Stimulated activated naive B cell treated with anti-CD40 and anti-IgM and Interleukin-4, amounts not matched to agents 10 μg/mL and 1 μg/mL and 100 μg/mL, for 72 hours (primary cell): ENCODE results near the gene NR1H3.
"Not testable (repeated sequence)": the region's sequence is repeated elsewhere in the genome, so short reads cannot be mapped to it uniquely, and the experiment has no call there.

Source experiments
- ATAC-seq, 2 donors: fragments of 150-1000 bp; cut with Tn5 transposase; replicated peaks; 2 replicates each; pipeline ENCODE4 v1.10.0; 2021; ENCODE audit warnings: moderate library complexity in 1 of 2
- DNase-seq: peaks from one replicate; pipeline ENCODE4 v3.0.0; 2021
- H3K27ac Mint-ChIP-seq: one replicate; pipeline ENCODE4 v1.8.0; 2022; ENCODE audit warnings: mild to moderate bottlenecking, mixed read lengths
- H3K27me3 Mint-ChIP-seq, 2 donors: one replicate each; pipeline ENCODE4 v1.8.0; 2022; ENCODE audit warnings: mixed read lengths in 2 of 2
- H3K36me3 Mint-ChIP-seq, 2 donors: one replicate each; pipeline ENCODE4 v1.8.0; 2022; ENCODE audit warnings: mixed read lengths in 2 of 2, mild to moderate bottlenecking in 1 of 2
- H3K4me1 Mint-ChIP-seq, 2 donors: one replicate each; pipeline ENCODE4 v1.8.0; 2022; ENCODE audit warnings: mixed read lengths in 2 of 2, mild to moderate bottlenecking in 1 of 2
- H3K4me3 Mint-ChIP-seq, 2 donors: one replicate each; pipeline ENCODE4 v1.8.0; 2022; ENCODE audit warnings: mild to moderate bottlenecking in 2 of 2, mixed read lengths in 2 of 2, moderate library complexity in 1 of 2
- H3K9me3 Mint-ChIP-seq, 2 donors: one replicate each; pipeline ENCODE4 v1.8.0; 2022; ENCODE audit warnings: mixed read lengths in 2 of 2, mild to moderate bottlenecking in 1 of 2

NR1H3 gene

DNA sequence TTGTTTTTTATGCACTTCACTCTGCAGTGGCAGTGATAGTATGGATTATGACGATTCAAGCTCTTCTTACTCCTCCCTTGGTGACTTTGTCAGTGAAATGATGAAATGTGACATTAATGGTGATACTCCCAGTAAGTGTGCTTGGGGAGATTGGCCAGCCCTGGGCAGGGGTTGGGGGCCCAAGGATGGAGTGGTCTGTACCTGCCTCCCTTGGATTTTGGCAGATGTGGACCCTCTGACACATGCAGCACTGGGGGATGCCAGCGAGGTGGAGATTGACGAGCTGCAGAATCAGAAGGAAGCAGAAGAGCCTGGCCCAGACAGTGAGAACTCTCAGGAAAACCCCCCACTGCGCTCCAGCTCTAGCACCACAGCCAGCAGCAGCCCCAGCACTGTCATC is 26.4 kb downstream of the NR1H3 start:
- Mint-ChIP-seq H3K4me1 (no peaks in the 10 kb centered on the region), H3K4me3 (no peak overlapping the region), H3K36me3 (peaks cover 38 to 59% of the 10 kb centered on the region in 2 donors), H3K27ac (no peak overlapping the region), H3K27me3 (no peaks in the 10 kb centered on the region), H3K9me3 (no peaks in the 10 kb centered on the region)
- DNase-seq (no peak), ATAC-seq (no peak)

DNA sequence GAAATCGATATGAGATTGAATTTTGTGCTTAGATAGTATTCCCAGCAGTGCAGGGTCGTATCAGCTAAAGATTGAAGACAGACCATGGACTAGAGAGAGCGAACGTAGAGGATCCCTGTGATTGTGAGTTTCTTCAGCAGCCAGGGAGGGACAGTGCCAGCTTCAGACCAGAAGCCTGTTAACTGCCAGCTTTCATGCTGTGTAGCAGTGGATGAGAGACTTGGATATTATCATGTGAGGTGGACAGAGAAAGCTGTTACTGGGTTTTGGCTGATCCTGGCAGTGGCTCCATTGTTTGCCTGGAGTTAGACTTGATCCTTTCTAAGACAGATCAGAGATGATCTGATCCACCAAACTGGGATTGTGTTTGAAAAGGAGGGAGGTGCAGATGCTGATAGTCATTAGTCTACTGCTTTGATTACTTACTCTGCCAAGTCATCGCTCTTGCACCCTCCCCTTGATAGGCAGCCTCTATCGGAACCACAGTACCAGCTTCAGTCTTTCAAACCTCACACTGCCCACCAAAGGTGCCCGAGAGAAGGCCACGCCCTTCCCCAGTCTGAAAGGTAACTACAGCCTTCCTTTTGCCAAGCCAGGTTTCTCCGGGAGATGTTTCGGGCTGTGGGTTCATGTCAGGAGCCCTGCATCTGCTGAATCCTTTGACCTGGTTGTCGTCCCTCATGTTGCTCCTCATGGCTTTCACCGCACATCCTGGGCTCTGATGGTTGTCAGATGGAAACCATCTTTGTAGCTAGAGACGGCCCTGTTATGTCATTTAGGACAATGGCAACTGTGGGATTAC is 28.4 kb downstream of the NR1H3 start:
- peaks cover 53 to 67% of the 10 kb centered on the region in 2 donors for H3K36me3 Mint-ChIP-seq
- H3K4me1 Mint-ChIP-seq, result no peaks in the 10 kb centered on the region
- no peaks in the 10 kb centered on the region for H3K27me3 Mint-ChIP-seq
- H3K4me3 Mint-ChIP-seq, result no peak overlapping the region
- DNase-seq (no peak), ATAC-seq (no peak)
- H3K9me3 Mint-ChIP-seq, result no peaks in the 10 kb centered on the region
- H3K27ac Mint-ChIP-seq, result peak overlapping the region; percentile 37

DNA sequence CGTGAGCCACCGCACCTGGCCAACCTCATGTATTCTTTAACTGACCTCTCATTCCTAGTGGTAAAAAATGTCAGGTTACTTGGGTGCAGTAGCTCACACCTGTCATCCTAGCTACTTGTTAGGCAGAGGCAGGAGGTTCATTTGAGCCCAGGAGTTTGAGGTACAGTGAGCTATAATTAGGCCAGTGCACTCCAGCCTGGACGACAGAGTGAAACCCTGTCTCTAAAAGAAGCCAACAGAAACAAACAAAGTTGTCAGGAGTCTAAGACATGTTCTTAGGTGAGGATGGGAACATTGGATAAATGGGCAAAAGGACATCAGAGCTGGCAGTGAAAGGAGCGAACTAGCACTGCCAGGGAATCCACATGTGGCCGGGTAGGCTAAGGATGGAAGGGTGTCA is 30.3 kb downstream of the NR1H3 start:
- Mint-ChIP-seq H3K4me3 (no peak overlapping the region), H3K27me3 (no peaks in the 10 kb centered on the region), H3K27ac (no peak overlapping the region), H3K9me3 (no peaks in the 10 kb centered on the region), H3K4me1 (no peaks in the 10 kb centered on the region), H3K36me3 (peaks cover 58 to 77% of the 10 kb centered on the region in 2 donors)
- no peak for ATAC-seq
- no peak for DNase-seq

DNA sequence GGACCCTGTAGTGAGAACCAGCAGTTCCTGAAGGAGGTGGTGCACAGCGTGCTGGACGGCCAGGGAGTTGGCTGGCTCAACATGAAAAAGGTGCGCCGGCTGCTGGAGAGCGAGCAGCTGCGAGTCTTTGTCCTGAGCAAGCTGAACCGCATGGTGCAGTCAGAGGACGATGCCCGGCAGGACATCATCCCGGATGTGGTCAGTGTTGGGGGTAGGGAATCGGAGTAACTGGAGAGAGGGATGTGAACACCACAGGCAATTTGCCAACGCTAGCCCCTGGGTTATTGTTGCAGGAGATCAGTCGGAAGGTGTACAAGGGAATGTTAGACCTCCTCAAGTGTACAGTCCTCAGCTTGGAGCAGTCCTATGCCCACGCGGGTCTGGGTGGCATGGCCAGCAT is 32.1 kb downstream of the NR1H3 start:
- H3K4me1 Mint-ChIP-seq, result no peaks in the 10 kb centered on the region
- no peaks in the 10 kb centered on the region for H3K27me3 Mint-ChIP-seq
- no peak overlapping the region for H3K4me3 Mint-ChIP-seq
- DNase-seq (no peak), ATAC-seq (no peak)
- H3K9me3 Mint-ChIP-seq, result no peaks in the 10 kb centered on the region
- peaks cover 56 to 73% of the 10 kb centered on the region in 2 donors for H3K36me3 Mint-ChIP-seq
- H3K27ac Mint-ChIP-seq, result no peak overlapping the region

GRCh38 chr11:47295385-47295784 is 37.6 kb downstream of the NR1H3 start:
- DNase-seq (no peak), ATAC-seq (no peak)
- H3K36me3 Mint-ChIP-seq, result peaks cover 63 to 71% of the 10 kb centered on the region in 2 donors
- no peak overlapping the region for H3K4me3 Mint-ChIP-seq
- no peaks in the 10 kb centered on the region for H3K4me1 Mint-ChIP-seq
- no peaks in the 10 kb centered on the region for H3K27me3 Mint-ChIP-seq
- H3K27ac Mint-ChIP-seq, result no peak overlapping the region
- H3K9me3 Mint-ChIP-seq, result peaks cover 0 to 9% of the 10 kb centered on the region in 2 donors

DNA sequence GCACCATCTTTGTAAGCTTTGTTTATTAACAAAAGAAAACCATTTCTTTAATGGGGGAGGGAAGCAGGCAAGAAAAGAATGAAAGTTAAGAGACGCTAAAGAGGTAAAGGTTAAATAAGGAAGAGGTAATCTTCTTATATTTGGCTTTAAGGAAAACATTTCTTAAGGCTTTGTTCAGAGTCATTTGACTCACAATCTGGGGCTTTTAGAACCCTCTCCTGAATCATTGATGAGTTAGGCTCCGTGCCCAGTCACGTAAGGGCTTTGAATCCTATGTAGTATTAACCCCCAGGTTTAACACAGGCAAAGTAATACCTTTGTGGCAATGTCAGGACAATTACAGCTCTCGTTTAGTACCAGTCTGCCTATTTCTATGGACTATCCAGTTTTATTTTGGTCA is 38.2 kb downstream of the NR1H3 start:
- Mint-ChIP-seq H3K4me1 (no peaks in the 10 kb centered on the region), H3K36me3 (peaks cover 61 to 71% of the 10 kb centered on the region in 2 donors), H3K27me3 (no peaks in the 10 kb centered on the region), H3K9me3 (peaks cover 0 to 9% of the 10 kb centered on the region in 2 donors), H3K27ac (no peak overlapping the region), H3K4me3 (no peak overlapping the region)
- ATAC-seq (no peak), DNase-seq (no peak)

- Mint-ChIP-seq H3K27me3 (no peaks in the 10 kb centered on the region), H3K4me3 (no peak overlapping the region), H3K9me3 (peaks cover 6 to 14% of the 10 kb centered on the region in 2 donors), H3K4me1 (no peaks in the 10 kb centered on the region), H3K27ac (no peak overlapping the region), H3K36me3 (peaks cover 71 to 78% of the 10 kb centered on the region in 2 donors)
- no peak for ATAC-seq
- no peak for DNase-seq
Observed at GRCh38 chr11:47299078-47299477, 41.3 kb downstream of the NR1H3 start.

DNA sequence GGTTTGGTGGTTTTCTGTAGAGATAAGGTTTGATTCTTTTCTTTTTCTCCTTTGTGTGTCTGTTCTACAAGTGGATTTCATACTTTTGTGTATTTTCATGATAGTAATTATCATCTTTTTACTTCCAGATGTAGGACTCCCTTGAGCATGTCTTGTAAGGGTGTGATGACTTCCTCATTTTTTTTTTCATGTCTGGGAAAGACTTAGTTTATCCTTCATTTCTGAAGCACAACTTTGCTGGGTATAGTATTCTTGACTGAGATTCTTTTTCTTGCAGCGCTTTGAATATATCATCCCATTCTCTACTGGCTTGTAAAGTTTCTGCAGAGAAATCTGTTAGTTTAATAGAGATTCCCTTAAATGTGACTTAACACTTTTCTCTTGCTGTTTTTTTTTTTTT is 45.1 kb downstream of the NR1H3 start:
- Mint-ChIP-seq H3K27ac (no peak overlapping the region), H3K27me3 (no peaks in the 10 kb centered on the region), H3K4me3 (no peak overlapping the region), H3K9me3 (peaks cover 6 to 14% of the 10 kb centered on the region in 2 donors), H3K36me3 (peaks cover 65 to 79% of the 10 kb centered on the region in 2 donors), H3K4me1 (peaks cover 1 to 5% of the 10 kb centered on the region in 2 donors)
- no peak for DNase-seq
- no peak for ATAC-seq

DNA sequence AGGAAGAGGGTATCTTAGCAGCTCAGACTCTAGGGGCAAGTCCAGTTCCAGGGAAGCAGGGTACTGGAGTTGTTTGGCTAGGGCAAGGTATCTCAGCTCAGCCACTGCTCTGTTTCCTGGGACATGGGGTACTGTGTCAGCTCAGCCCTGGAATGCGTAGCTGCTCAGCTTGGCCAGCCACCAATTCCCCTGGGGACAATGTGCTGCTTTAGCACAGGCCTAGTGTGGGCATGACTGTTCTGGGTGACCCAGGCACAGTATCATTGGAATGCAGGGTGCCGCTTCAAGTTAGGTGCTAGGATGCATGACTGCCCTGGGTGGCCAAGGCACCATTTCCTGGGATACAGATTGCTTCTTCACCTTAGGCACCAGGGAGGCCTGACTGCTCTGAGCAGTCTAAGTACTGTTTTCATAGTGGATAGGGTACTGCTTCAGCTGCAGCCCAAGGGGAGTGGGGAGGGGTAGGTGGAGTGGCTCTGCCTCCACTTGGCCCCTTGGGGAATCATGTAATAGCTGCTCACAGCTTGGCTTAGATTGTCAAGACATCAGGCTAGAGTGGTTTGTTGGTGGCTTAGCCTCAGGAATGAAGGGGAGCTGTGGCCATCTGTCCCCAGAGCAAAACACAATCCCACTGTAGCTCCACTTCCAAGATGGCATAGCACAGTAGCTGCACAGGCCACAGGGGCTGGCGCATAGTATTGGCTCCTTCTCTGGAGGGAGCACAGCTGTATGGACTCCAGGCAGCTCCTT is 48.1 kb downstream of the NR1H3 start:
- no peak for DNase-seq
- Mint-ChIP-seq H3K36me3 (peaks cover 48 to 66% of the 10 kb centered on the region in 2 donors), H3K27ac (no peak overlapping the region), H3K4me1 (peaks cover 1 to 5% of the 10 kb centered on the region in 2 donors), H3K4me3 (no peak overlapping the region), H3K9me3 (peaks cover 5 to 6% of the 10 kb centered on the region in 2 donors), H3K27me3 (no peaks in the 10 kb centered on the region)
- no peak for ATAC-seq

DNA sequence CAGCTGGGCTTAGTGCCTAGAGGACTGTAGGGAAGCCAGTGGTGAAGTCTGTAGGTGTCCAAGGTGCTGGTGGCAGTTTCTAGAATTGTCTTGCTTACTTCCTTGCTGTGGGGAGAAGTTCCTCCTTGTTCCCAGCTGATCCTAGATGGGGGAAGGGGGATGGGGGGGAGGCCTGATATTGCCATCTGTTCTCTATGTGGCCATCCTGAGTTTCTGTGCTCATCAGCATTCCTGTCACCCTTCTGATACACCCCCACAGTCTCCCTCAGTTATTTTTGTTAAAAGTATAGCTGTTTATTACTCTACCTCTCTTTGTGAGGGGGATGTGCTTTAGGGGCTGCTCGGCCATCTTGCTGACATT is 48.7 kb downstream of the NR1H3 start:
- Mint-ChIP-seq H3K36me3 (peaks cover 48 to 64% of the 10 kb centered on the region in 2 donors), H3K4me1 (peaks cover 1 to 5% of the 10 kb centered on the region in 2 donors), H3K27me3 (no peaks in the 10 kb centered on the region), H3K9me3 (peaks cover 5 to 6% of the 10 kb centered on the region in 2 donors), H3K4me3 (no peak overlapping the region), H3K27ac (no peak overlapping the region)
- ATAC-seq, result no peak
- DNase-seq, result no peak

- Mint-ChIP-seq H3K4me3 (no peak overlapping the region), H3K4me1 (peaks cover 1 to 5% of the 10 kb centered on the region in 2 donors), H3K27ac (no peak overlapping the region), H3K9me3 (no peaks in the 10 kb centered on the region), H3K27me3 (no peaks in the 10 kb centered on the region), H3K36me3 (peaks cover 32 to 56% of the 10 kb centered on the region in 2 donors)
- ATAC-seq, result no peak
- DNase-seq, result no peak
Observed at GRCh38 chr11:47308050-47308823, 50.4 kb downstream of the NR1H3 start.

DNA sequence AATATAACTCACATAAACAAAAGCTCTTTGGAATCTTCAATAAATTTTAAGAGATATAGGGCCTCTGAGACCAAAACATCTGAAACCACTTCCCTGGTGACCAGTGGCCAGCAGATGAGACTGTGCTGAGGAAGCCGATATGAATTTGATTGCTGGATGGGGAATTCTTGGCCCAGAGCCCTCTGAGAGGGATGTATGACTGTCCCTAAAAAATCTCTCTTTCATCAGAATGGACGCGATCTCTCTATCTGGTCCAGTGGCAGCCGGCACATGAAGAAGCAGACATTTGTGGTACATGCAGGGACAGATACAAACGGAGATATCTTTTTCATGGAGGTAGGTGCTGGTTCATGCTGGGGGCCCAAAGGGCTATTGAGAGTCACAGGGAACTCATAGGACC is 57.2 kb downstream of the NR1H3 start:
- Mint-ChIP-seq H3K36me3 (peaks cover 20 to 35% of the 10 kb centered on the region in 2 donors), H3K27ac (no peak overlapping the region), H3K4me1 (peaks cover 0 to 7% of the 10 kb centered on the region in 2 donors), H3K4me3 (no peak overlapping the region), H3K9me3 (no peaks in the 10 kb centered on the region), H3K27me3 (no peaks in the 10 kb centered on the region)
- ATAC-seq (no peak), DNase-seq (no peak)

GRCh38 chr11:47316501-47316900 is 58.7 kb downstream of the NR1H3 start:
- H3K36me3 Mint-ChIP-seq, result peaks cover 19 to 34% of the 10 kb centered on the region in 2 donors
- not testable (repeated sequence) for H3K4me3 Mint-ChIP-seq, H3K27me3 Mint-ChIP-seq, H3K4me1 Mint-ChIP-seq, ATAC-seq, H3K9me3 Mint-ChIP-seq, DNase-seq, H3K27ac Mint-ChIP-seq

- H3K27me3 Mint-ChIP-seq, result no peaks in the 10 kb centered on the region
- ATAC-seq (no peak), DNase-seq (no peak)
- no peak overlapping the region for H3K4me3 Mint-ChIP-seq
- peaks cover 0 to 7% of the 10 kb centered on the region in 2 donors for H3K4me1 Mint-ChIP-seq
- no peaks in the 10 kb centered on the region for H3K9me3 Mint-ChIP-seq
- H3K36me3 Mint-ChIP-seq, result peaks cover 22 to 30% of the 10 kb centered on the region in 2 donors
- H3K27ac Mint-ChIP-seq, result peak overlapping the region; percentile 66
Observed at GRCh38 chr11:47317064-47317828, 59.5 kb downstream of the NR1H3 start.
